HCT116 (cell line): ENCODE results near the gene WDR31. TPM values are rescaled to one million over a fixed set of nuclear protein-coding genes. Genes with fewer than 3 reads are reported as not detected.

Experiments used
- ATAC-seq: fragments of 200-7000 bp; cut with Tn5 transposase; 2 replicates; pipeline ENCODE4 v1.9.1; 2020; ENCODE audit warnings: mild to moderate bottlenecking, moderate library complexity
- BruUV-seq: library from RNA; stranded (reverse); fragments of 400-500 nt; replicated peaks from 2 replicates; lab custom pipeline; 2021; lab: Mats Ljungman, UMichigan
- CTCF ChIA-PET: fragments of 300-600 bp; sonication (Branson Sonifier 250); formaldehyde crosslinking; loops from one replicate; lab custom pipeline; 2021; ENCODE audit warnings: antibody characterized with exemption; lab: Charles Lee
- POLR2A ChIA-PET: fragments of 300-600, 350-600 bp; sonication (Branson Sonifier 250); formaldehyde crosslinking; loops from one replicate; lab custom pipeline; 2021; ENCODE audit warnings: antibody characterized with exemption; lab: Charles Lee
- RAD21 ChIA-PET, 2 experiments: fragments of 300-600 bp; sonication (Branson Sonifier 250); formaldehyde crosslinking; loops; one replicate each; lab custom pipeline; 2023; ENCODE audit warnings: low total read pairs in 2 of 2; ENCODE audit not compliant: uncharacterized antibody in 2 of 2, unreplicated experiment in 2 of 2, low non-redundant PET in 1 of 2; lab: Charles Lee
- DNase-seq: peaks from one replicate; pipeline ENCODE4 v3.0.0-alpha.2; 2010; ENCODE audit warnings: low read depth, low spot score
- H2AFZ ChIP-seq: fragments of 200-600 bp; shearing (Covaris generic), sonication (generic); 2 replicates; pipeline ENCODE4 v1.6.1; 2017; ENCODE audit warnings: low read depth, mixed run types, mixed read lengths, antibody characterized with exemption, low read length; ENCODE audit not compliant: poor library complexity, severe bottlenecking
- H3K27ac ChIP-seq: 2 replicates; pipeline ENCODE4 v1.5.1; 2012; ENCODE audit warnings: low read depth, low read length
- H3K27me3 ChIP-seq: fragments of 200-600 bp; sonication (generic); 2 replicates; pipeline ENCODE4 v1.6.1; 2016; ENCODE audit warnings: mixed run types, low read length, mixed read lengths; ENCODE audit not compliant: insufficient read depth
- H3K36me3 ChIP-seq, 2 experiments: fragments of 200-500 bp in 1 of 2; fragments of 200-600 bp in 1 of 2; sonication (Bioruptor generic) in 1 of 2; sonication (generic) in 1 of 2; 2 replicates each; pipeline versions ENCODE4 v1.5.1 to v1.6.1; 2014 to 2016; ENCODE audit warnings: low read length in 2 of 2, inconsistent platforms in 1 of 2, mixed read lengths in 1 of 2, mixed run types in 1 of 2; ENCODE audit not compliant: insufficient read depth in 2 of 2, control insufficient read depth in 1 of 2
- H3K4me1 ChIP-seq, 2 experiments: fragments of 200-600 bp in 1 of 2; sonication (generic) in 1 of 2; 2 replicates each; pipeline versions ENCODE4 v1.5.1 to v1.6.1; 2012 to 2017; ENCODE audit warnings: low read length in 2 of 2, inconsistent platforms in 1 of 2, mild to moderate bottlenecking in 1 of 2, mixed read lengths in 1 of 2, mixed run types in 1 of 2, moderate library complexity in 1 of 2; ENCODE audit not compliant: insufficient read depth in 2 of 2, control insufficient read depth in 1 of 2
- H3K4me2 ChIP-seq: fragments of 200-600 bp; sonication (generic); 2 replicates; pipeline ENCODE4 v1.6.1; 2017; ENCODE audit warnings: mixed run types, low read length, mixed read lengths
- H3K4me3 ChIP-seq, 2 experiments: fragments of 200-600 bp in 1 of 2; sonication (generic) in 1 of 2; replicated peaks in 1 of 2; 2 replicates each; pipeline ENCODE4 v1.5.1; 2011 to 2016; ENCODE audit warnings: low read length in 2 of 2, control low read depth in 1 of 2, low read depth in 1 of 2, mild to moderate bottlenecking in 1 of 2, mixed read lengths in 1 of 2, mixed run types in 1 of 2
- H3K79me2 ChIP-seq: fragments of 200-600 bp; sonication (generic); 2 replicates; pipeline ENCODE4 v1.6.1; 2017; ENCODE audit warnings: mild to moderate bottlenecking, mixed run types, low read length, moderate library complexity, mixed read lengths; ENCODE audit not compliant: insufficient read depth
- H3K9ac ChIP-seq: fragments of 200-600 bp; sonication (generic); 2 replicates; pipeline ENCODE4 v1.6.1; 2016; ENCODE audit warnings: low read length, mixed read lengths
- H3K9me2 ChIP-seq: fragments of 200-600 bp; sonication (generic), shearing (Covaris generic); 2 replicates; pipeline ENCODE4 v1.6.1; 2017; ENCODE audit warnings: mixed run types, mild to moderate bottlenecking, moderate library complexity; ENCODE audit not compliant: insufficient read depth
- H3K9me3 ChIP-seq, 2 experiments: fragments of 200-500 bp in 1 of 2; fragments of 200-600 bp in 1 of 2; sonication (Bioruptor generic) in 1 of 2; sonication (generic) in 1 of 2; 2 replicates each; pipeline ENCODE4 v1.6.1; 2014 to 2017; ENCODE audit warnings: low read length in 2 of 2, mixed read lengths in 2 of 2, inconsistent platforms in 1 of 2, low read depth in 1 of 2, mild to moderate bottlenecking in 1 of 2, mixed run types in 1 of 2, moderate library complexity in 1 of 2; ENCODE audit not compliant: control insufficient read depth in 1 of 2, insufficient read depth in 1 of 2
- H4K20me1 ChIP-seq: fragments of 200-600 bp; sonication (generic), shearing (Covaris generic); 2 replicates; pipeline ENCODE4 v1.6.1; 2017; ENCODE audit warnings: mixed run types, mild to moderate bottlenecking, moderate library complexity; ENCODE audit not compliant: insufficient read depth
- ATF3 ChIP-seq: IDR thresholded peaks from 2 replicates; pipeline ENCODE4 v1.6.1; 2012
- CBX3 ChIP-seq: IDR thresholded peaks from 2 replicates; pipeline ENCODE4 v1.6.1; 2012; ENCODE audit warnings: low read depth
- CTCF ChIP-seq, 3 experiments: fragments of 200-600 bp in 1 of 3; sonication (generic) in 1 of 3; IDR thresholded peaks in 2 of 3; conservative IDR thresholded peaks in 1 of 3; 2 replicates each; pipeline ENCODE4 v1.5.1; 2012 to 2017; ENCODE audit warnings: low read depth in 2 of 3, low read length in 2 of 3, antibody characterized with exemption in 1 of 3, borderline replicate concordance in 1 of 3, control low read depth in 1 of 3, mild to moderate bottlenecking in 1 of 3, mixed read lengths in 1 of 3, mixed run types in 1 of 3, moderate library complexity in 1 of 3; ENCODE audit not compliant: insufficient read depth in 1 of 3
- EGR1 ChIP-seq: IDR thresholded peaks from 2 replicates; pipeline ENCODE4 v1.6.1; 2012; ENCODE audit warnings: low read depth
- EZH2 ChIP-seq: fragments of 200-600 bp; sonication (generic); IDR thresholded peaks from 2 replicates; pipeline ENCODE4 v1.6.1; 2017; ENCODE audit warnings: antibody characterized with exemption, mixed run types
- EZH2phosphoT487 ChIP-seq: fragments of 200-600 bp; IDR thresholded peaks from 2 replicates; pipeline ENCODE4 v1.6.1; 2018; ENCODE audit warnings: antibody characterized with exemption, borderline replicate concordance
- FOSL1 ChIP-seq: IDR thresholded peaks from 2 replicates; pipeline ENCODE4 v1.6.1; 2012; ENCODE audit warnings: low read depth
- JUND ChIP-seq: IDR thresholded peaks from 2 replicates; pipeline ENCODE4 v1.6.1; 2012
- POLR2A ChIP-seq: IDR thresholded peaks from 2 replicates; pipeline ENCODE4 v1.7.0; 2011; ENCODE audit warnings: borderline replicate concordance; ENCODE audit not compliant: insufficient read depth, insufficient read length; ENCODE audit errors: extremely low read depth
- POLR2AphosphoS5 ChIP-seq: IDR thresholded peaks from 2 replicates; pipeline ENCODE4 v1.6.1; 2011; ENCODE audit warnings: mild to moderate bottlenecking, low read depth, low read length, moderate library complexity
- RAD21 ChIP-seq: IDR thresholded peaks from 2 replicates; pipeline ENCODE4 v1.6.1; 2012; ENCODE audit warnings: low read depth, mild to moderate bottlenecking
- SIN3A ChIP-seq: IDR thresholded peaks from 2 replicates; pipeline ENCODE4 v1.6.1; 2012; ENCODE audit warnings: low read depth
- SP1 ChIP-seq: IDR thresholded peaks from 2 replicates; pipeline ENCODE4 v1.6.1; 2012; ENCODE audit warnings: low read depth
- YY1 ChIP-seq: IDR thresholded peaks from 2 replicates; pipeline ENCODE4 v1.6.1; 2011; ENCODE audit warnings: low read length, low read depth, moderate library complexity, mild to moderate bottlenecking; ENCODE audit not compliant: insufficient replicate concordance; ENCODE audit errors: extremely low read depth
- ZFX ChIP-seq: fragments of 450-650 bp; IDR thresholded peaks from 2 replicates; pipeline ENCODE4 v1.6.1; 2017
- ZNF274 ChIP-seq: fragments of 200-500 bp; sonication (Bioruptor generic); IDR thresholded peaks from 2 replicates; pipeline ENCODE4 v1.6.1; 2014; ENCODE audit warnings: mild to moderate bottlenecking, low read depth, low read length, inconsistent platforms
- intact Hi-C: fragments of 100-400 bp; cut with micrococcal nuclease; formaldehyde crosslinking; loops from 2 replicates; pipeline ENCODE4 v1.10.0; 2022
- total RNA-seq: library from RNA; stranded (reverse); gene quantifications from one replicate; pipeline ENCODE4 v1.2.1, GENCODE V29; 2021; ENCODE audit not compliant: unreplicated experiment

The WDR31 gene
- total RNA-seq, 1 experiment from 2014 or later, result 5.9 TPM

- Histone ChIP-seq H3K36me3 (0 out of 4 replicates have a peak, but pooled peaks cover 0 to 3% of the 10 kb centered on the region in 2 experiments), H3K27ac (no peak overlapping the region), H3K79me2 (no peaks in the 10 kb centered on the region), H4K20me1 (no peaks in the 10 kb centered on the region), H3K27me3 (no peaks in the 10 kb centered on the region), H3K4me2 (no peak overlapping the region)
- ChIA-PET CTCF (interaction anchor here (0.6 kb wide), 1 partner anchor 222 kb away, joined by 3 read pairs; no protein-coding TSS in a partner anchor), POLR2A (interaction anchor here (1.0 kb wide), 1 partner anchor 15 kb away, joined by 3 read pairs; the partner anchor contains the start of gene ALAD)
- BruUV-seq, result TSS peak; percentile 60
- ATAC-seq (no peak), DNase-seq (no peak)
- TF ChIP-seq EGR1, result no peak
- TF ChIP-seq POLR2AphosphoS5, result no peak
- no peak for TF ChIP-seq CTCF (IDR thresholded peaks at IDR 0.05 in 2 of 3, conservative IDR thresholded peaks at IDR 0.05 in 1 of 3; ENCODE audit: borderline replicate concordance in 1 of 3, insufficient read depth in 1 of 3, low read depth in 2 of 3, low read length in 2 of 3)
- TF ChIP-seq SP1, result no peak
- TF ChIP-seq CBX3, result no peak
- no peak for TF ChIP-seq POLR2A
- TF ChIP-seq JUND, result no peak
- TF ChIP-seq ZNF274, result no peak
- no peak for TF ChIP-seq RAD21
- no peak for TF ChIP-seq ZFX
- no peak for TF ChIP-seq EZH2
- no peak for TF ChIP-seq SIN3A
- no peak for TF ChIP-seq YY1
- TF ChIP-seq ATF3, result no peak
- no peak for TF ChIP-seq FOSL1
- TF ChIP-seq EZH2phosphoT487, result no peak
- TF ChIP-seq, all 23 proteins: peak for 0
- Histone ChIP-seq H3K9ac (no peak overlapping the region), H3K4me1 (peaks cover 6 to 7% of the 10 kb centered on the region in 2 experiments; a peak in 3 of 4 replicates), H3K9me2 (no peaks in the 10 kb centered on the region), H3K4me3 (no peak overlapping the region), H2AFZ (no peak overlapping the region), H3K9me3 (no peaks in the 10 kb centered on the region)
- RAD21 ChIA-PET, result no interaction called here
- intact Hi-C loops, result no loop called here
Observed at GRCh38 chr9:113386571-113387393, 46.7 kb upstream of the WDR31 start.
